Ovary (tissue), 3 donors: Measurements from ENCODE around the gene SPDYE3.
"Not testable (repeated sequence)": the region's sequence is repeated elsewhere in the genome, so short reads cannot be mapped to it uniquely, and the experiment has no call there.

Experiments
- EP300 ChIP-seq: sonication (generic); formaldehyde crosslinking; IDR thresholded peaks from one replicate; pipeline ENCODE4 v1.6.1; 2017; ENCODE audit warnings: antibody characterized with exemption
- POLR2A ChIP-seq: fragments of 450-650 bp; IDR thresholded peaks from one replicate; pipeline ENCODE4 v1.6.1; 2017; ENCODE audit warnings: antibody characterized with exemption, mild to moderate bottlenecking, moderate library complexity
- TF ChIP-seq, protein P1 (sequence below), 3 donors: fragments of 450-650 bp in 2 of 3; fragments of 200-600 bp in 1 of 3; IDR thresholded peaks; one replicate each; pipeline versions ENCODE4 v1.5.1 to v1.8.0; 2016 to 2022; ENCODE audit warnings: antibody characterized with exemption in 3 of 3, mild to moderate bottlenecking in 1 of 3
- donor health status: DM: no; HTN: no; CAD: no.

DNA sequence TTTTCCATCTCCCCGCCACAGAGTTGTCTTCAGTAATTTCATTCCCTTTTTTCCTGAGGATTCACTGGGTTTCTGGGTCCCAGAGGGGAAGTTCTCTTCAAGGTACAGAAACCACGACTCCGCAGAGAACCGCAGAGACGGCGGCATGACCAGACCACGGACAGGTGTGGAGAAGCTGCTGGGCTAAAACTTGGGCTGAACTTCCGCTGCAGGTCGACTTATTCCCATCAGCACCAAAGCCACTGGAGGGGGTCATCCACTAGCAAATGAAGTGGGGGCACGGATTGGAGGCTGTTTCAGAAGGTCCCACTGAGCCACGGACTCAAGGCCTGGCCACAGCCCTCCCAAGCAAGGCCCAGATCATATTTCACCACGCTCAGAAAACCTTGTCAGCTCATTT, 3.0 kb upstream of the SPDYE3 start:
- TF ChIP-seq, protein P1, sequence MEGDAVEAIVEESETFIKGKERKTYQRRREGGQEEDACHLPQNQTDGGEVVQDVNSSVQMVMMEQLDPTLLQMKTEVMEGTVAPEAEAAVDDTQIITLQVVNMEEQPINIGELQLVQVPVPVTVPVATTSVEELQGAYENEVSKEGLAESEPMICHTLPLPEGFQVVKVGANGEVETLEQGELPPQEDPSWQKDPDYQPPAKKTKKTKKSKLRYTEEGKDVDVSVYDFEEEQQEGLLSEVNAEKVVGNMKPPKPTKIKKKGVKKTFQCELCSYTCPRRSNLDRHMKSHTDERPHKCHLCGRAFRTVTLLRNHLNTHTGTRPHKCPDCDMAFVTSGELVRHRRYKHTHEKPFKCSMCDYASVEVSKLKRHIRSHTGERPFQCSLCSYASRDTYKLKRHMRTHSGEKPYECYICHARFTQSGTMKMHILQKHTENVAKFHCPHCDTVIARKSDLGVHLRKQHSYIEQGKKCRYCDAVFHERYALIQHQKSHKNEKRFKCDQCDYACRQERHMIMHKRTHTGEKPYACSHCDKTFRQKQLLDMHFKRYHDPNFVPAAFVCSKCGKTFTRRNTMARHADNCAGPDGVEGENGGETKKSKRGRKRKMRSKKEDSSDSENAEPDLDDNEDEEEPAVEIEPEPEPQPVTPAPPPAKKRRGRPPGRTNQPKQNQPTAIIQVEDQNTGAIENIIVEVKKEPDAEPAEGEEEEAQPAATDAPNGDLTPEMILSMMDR (IDR thresholded peaks at IDR 0.05) = not testable (repeated sequence)
- TF ChIP-seq POLR2A, EP300: not testable (repeated sequence)
